IMR-90 (cell line): ENCODE results near the gene VPS25. TPM values are rescaled to one million over a fixed set of nuclear protein-coding genes. Genes with fewer than 3 reads are reported as not detected.

ENCODE experiments used
- ATAC-seq: fragments of 200-7000 bp; cut with Tn5 transposase; 2 replicates; pipeline ENCODE4 v1.9.1; 2020; ENCODE audit warnings: low read depth, mild to moderate bottlenecking, moderate library complexity
- BruUV-seq: library from RNA; stranded (reverse); fragments of 400-500 nt; replicated peaks from 2 replicates; lab custom pipeline; 2021; lab: Mats Ljungman, UMichigan
- CTCF ChIA-PET: fragments of 300-600 bp; formaldehyde crosslinking; extraction: SDS; loops from one replicate; lab custom pipeline; 2021; ENCODE audit warnings: antibody characterized with exemption; lab: Yijun Ruan, JAX
- POLR2A ChIA-PET: fragments of 300-600 bp; sonication (Branson Sonifier 250); formaldehyde crosslinking; loops from one replicate; lab custom pipeline; 2022; ENCODE audit warnings: antibody characterized with exemption; ENCODE audit not compliant: unreplicated experiment; lab: Charles Lee
- DNase-seq: peaks from one replicate; pipeline ENCODE4 v3.0.0; 2013
- H2AFZ ChIP-seq: replicated peaks from 2 replicates; pipeline ENCODE3; 2013; ENCODE audit warnings: low read length, mild to moderate bottlenecking; ENCODE audit not compliant: poor library complexity
- H2AK5ac ChIP-seq: 2 replicates; pipeline ENCODE4 v1.6.1; 2013; ENCODE audit warnings: low read depth, low read length, inconsistent platforms
- H2AK9ac ChIP-seq: replicated peaks from 2 replicates; pipeline ENCODE3; 2013; ENCODE audit warnings: mild to moderate bottlenecking, low read depth, low read length, moderate library complexity; ENCODE audit not compliant: poor library complexity
- H2BK120ac ChIP-seq: 2 replicates; pipeline ENCODE4 v1.6.1; 2013; ENCODE audit warnings: low read depth, low read length, inconsistent platforms
- H2BK15ac ChIP-seq: 3 replicates; pipeline ENCODE4 v1.6.1; 2013; ENCODE audit warnings: low read depth, low read length, inconsistent platforms
- H2BK20ac ChIP-seq: 2 replicates; pipeline ENCODE4 v1.6.1; 2013; ENCODE audit warnings: low read depth, mild to moderate bottlenecking, inconsistent platforms, low read length, moderate library complexity
- H2BK5ac ChIP-seq: 2 replicates; pipeline ENCODE4 v1.6.1; 2013; ENCODE audit warnings: mild to moderate bottlenecking, low read depth, low read length, inconsistent platforms; ENCODE audit not compliant: poor library complexity, severe bottlenecking
- H3K14ac ChIP-seq: replicated peaks from 2 replicates; pipeline ENCODE4 v1.6.1; 2013; ENCODE audit warnings: low read depth, low read length, inconsistent platforms
- H3K18ac ChIP-seq: 2 replicates; pipeline ENCODE4 v1.6.1; 2013; ENCODE audit warnings: low read depth, low read length, control low read depth
- H3K23ac ChIP-seq: 2 replicates; pipeline ENCODE4 v1.6.1; 2013; ENCODE audit warnings: low read depth, low read length, inconsistent platforms
- H3K27ac ChIP-seq: 2 replicates; pipeline ENCODE4 v1.5.1; 2013; ENCODE audit warnings: mild to moderate bottlenecking, control low read depth, low read length; ENCODE audit not compliant: insufficient read depth
- H3K27me3 ChIP-seq: 2 replicates; pipeline ENCODE4 v1.6.1; 2013; ENCODE audit warnings: low read length; ENCODE audit not compliant: control insufficient read depth, insufficient read depth
- H3K36me3 ChIP-seq: 2 replicates; pipeline ENCODE4 v1.6.1; 2013; ENCODE audit warnings: low read length, mixed read lengths; ENCODE audit not compliant: control insufficient read depth, insufficient read depth
- H3K4ac ChIP-seq: 2 replicates; pipeline ENCODE4 v1.6.1; 2013; ENCODE audit warnings: low read depth, low read length, inconsistent platforms
- H3K4me1 ChIP-seq: 2 replicates; pipeline ENCODE4 v1.6.1; 2013; ENCODE audit warnings: low read length, mixed read lengths; ENCODE audit not compliant: control insufficient read depth, insufficient read depth
- H3K4me2 ChIP-seq: 2 replicates; pipeline ENCODE4 v1.6.1; 2013; ENCODE audit warnings: low read depth, mild to moderate bottlenecking, control low read depth, low read length, moderate library complexity
- H3K4me3 ChIP-seq: 2 replicates; pipeline ENCODE4 v1.5.1; 2013; ENCODE audit warnings: low read depth, mild to moderate bottlenecking, control low read depth, low read length, moderate library complexity; ENCODE audit not compliant: insufficient read depth
- H3K56ac ChIP-seq: 2 replicates; pipeline ENCODE4 v1.6.1; 2013; ENCODE audit warnings: low read length, inconsistent platforms; ENCODE audit not compliant: insufficient read depth; ENCODE audit errors: extremely low read depth
- H3K79me1 ChIP-seq, 2 experiments: 2 replicates each; pipeline ENCODE4 v1.6.1; 2013; ENCODE audit warnings: low read length in 2 of 2, inconsistent platforms in 1 of 2, low read depth in 1 of 2
- H3K9ac ChIP-seq: 2 replicates; pipeline ENCODE4 v1.6.1; 2013; ENCODE audit warnings: low read depth, low read length, control low read depth
- H3K9me1 ChIP-seq: 2 replicates; pipeline ENCODE4 v1.6.1; 2013; ENCODE audit warnings: low read length, inconsistent platforms; ENCODE audit not compliant: insufficient read depth
- H3K9me3 ChIP-seq: 2 replicates; pipeline ENCODE4 v1.6.1; 2013; ENCODE audit warnings: low read length; ENCODE audit not compliant: control insufficient read depth, insufficient read depth
- H4K20me1 ChIP-seq: 2 replicates; pipeline ENCODE4 v1.6.1; 2013; ENCODE audit warnings: low read length, inconsistent platforms; ENCODE audit not compliant: insufficient read depth
- H4K5ac ChIP-seq: 2 replicates; pipeline ENCODE4 v1.6.1; 2013; ENCODE audit warnings: mild to moderate bottlenecking, low read depth, low read length, control low read depth
- H4K8ac ChIP-seq, 2 experiments: 2 replicates each; pipeline ENCODE4 v1.6.1; 2013; ENCODE audit warnings: low read depth in 2 of 2, low read length in 2 of 2, control low read depth in 1 of 2, inconsistent platforms in 1 of 2
- H4K91ac ChIP-seq: 2 replicates; pipeline ENCODE4 v1.6.1; 2013; ENCODE audit warnings: low read depth, low read length, inconsistent platforms; ENCODE audit not compliant: insufficient read depth
- BHLHE40 ChIP-seq: fragments of 150-350 bp; IDR thresholded peaks from 2 replicates; pipeline ENCODE4 v1.6.1; 2016; ENCODE audit warnings: mild to moderate bottlenecking, low read depth, low read length
- CHD1 ChIP-seq: IDR thresholded peaks from 2 replicates; pipeline ENCODE4 v1.6.1; 2012; ENCODE audit warnings: low read depth, low read length, improper control_type of control experiment
- MAFK ChIP-seq: IDR thresholded peaks from 2 replicates; pipeline ENCODE4 v1.6.1; 2012; ENCODE audit warnings: low read depth, low read length, improper control_type of control experiment
- MAZ ChIP-seq: IDR thresholded peaks from 2 replicates; pipeline ENCODE4 v1.6.1; 2012; ENCODE audit warnings: low read depth, mild to moderate bottlenecking, low read length, improper control_type of control experiment, moderate library complexity, borderline replicate concordance
- MXI1 ChIP-seq: IDR thresholded peaks from 2 replicates; pipeline ENCODE4 v1.6.1; 2012; ENCODE audit warnings: low read depth, mild to moderate bottlenecking, low read length, moderate library complexity, borderline replicate concordance
- POLR2A ChIP-seq: IDR thresholded peaks from 2 replicates; pipeline ENCODE4 v1.6.1; 2012; ENCODE audit warnings: mild to moderate bottlenecking, low read depth, low read length
- RAD21 ChIP-seq: IDR thresholded peaks from 2 replicates; pipeline ENCODE4 v1.6.1; 2012; ENCODE audit warnings: low read length, improper control_type of control experiment
- RCOR1 ChIP-seq: IDR thresholded peaks from 2 replicates; pipeline ENCODE4 v1.6.1; 2012; ENCODE audit warnings: mild to moderate bottlenecking, low read length, improper control_type of control experiment; ENCODE audit not compliant: insufficient replicate concordance
- RFX5 ChIP-seq: IDR thresholded peaks from 2 replicates; pipeline ENCODE4 v1.8.0; 2012; ENCODE audit warnings: low read depth, mild to moderate bottlenecking, low read length, moderate library complexity
- SMC3 ChIP-seq: fragments of 150-350 bp; IDR thresholded peaks from 2 replicates; pipeline ENCODE4 v1.6.1; 2016; ENCODE audit warnings: low read depth, mild to moderate bottlenecking, antibody characterized with exemption, low read length, moderate library complexity
- WGBS, 2 experiments: methylation state at CpG; one replicate each; pipeline versions ENCODE4 v1.1.5 to v1.1.7; 2013; ENCODE audit warnings: missing lambda C conversion rate in 2 of 2; ENCODE audit not compliant: insufficient read length in 1 of 2; ENCODE audit errors: extremely low coverage in 2 of 2; 5-methylcytosine and 5-hydroxymethylcytosine counted together
- dilution Hi-C: fragments of 300-500 bp; cut with HindIII; formaldehyde crosslinking; loops from one replicate; pipeline ENCODE4 v1.14.3; 2018; ENCODE audit warnings: low sequenced_read_pairs; ENCODE audit not compliant: unreplicated experiment
- in situ Hi-C: fragments of 300-500 bp; cut with MboI; formaldehyde crosslinking; loops from 3 replicates; pipeline ENCODE4 v1.14.3; 2019; ENCODE audit warnings: low sequenced_read_pairs, inconsistent platforms, mixed read lengths
- intact Hi-C: fragments of 100-400 bp; cut with micrococcal nuclease; formaldehyde crosslinking; loops from 2 replicates; pipeline ENCODE4 v1.10.0; 2022
- polyA plus RNA-seq, 3 experiments: library from polyadenylated mRNA; depleted of rRNA; stranded (reverse); fragments of >200 nt; gene quantifications; 2 replicates each; pipeline ENCODE4 v1.2.3, GENCODE V29; 2012; ENCODE audit warnings: low replicate concordance in 1 of 3
- total RNA-seq: library from RNA; depleted of rRNA; stranded (reverse); fragments of >200 nt; gene quantifications from 2 replicates; pipeline ENCODE4 v1.2.3, GENCODE V29; 2012
- TF ChIP-seq, protein P1 (sequence below): conservative IDR thresholded peaks from 2 replicates; pipeline ENCODE4 v1.5.1; 2012; ENCODE audit warnings: mild to moderate bottlenecking, low read depth, low read length, improper control_type of control experiment

The VPS25 gene
- total and polyA plus RNA-seq, 2 of the 4 experiments (the other 2 are of a cell fraction), result 71.3 to 130 TPM

GRCh38 chr17:42798011-42798382 is 24.7 kb downstream of the VPS25 start:
- Histone ChIP-seq H3K4me3 (peak overlapping the region; percentile 64), H3K18ac (peak overlapping the region; percentile 33; the same call in 1 of the 2 replicates), H2BK20ac (no peak overlapping the region), H3K4ac (peak overlapping the region; percentile 96), H3K9me3 (no peaks in the 10 kb centered on the region), H2AFZ (peak overlapping the region; percentile 97), H2AK9ac (peak overlapping the region; percentile 56), H3K4me2 (peak overlapping the region; percentile 98), H2AK5ac (peak overlapping the region; percentile 74; the same call in 1 of the 2 replicates), H3K27me3 (no peaks in the 10 kb centered on the region), H3K56ac (peak overlapping the region; percentile 89), H3K14ac (peak overlapping the region; percentile 98), H3K27ac (peak overlapping the region; percentile 85), H3K9me1 (peaks cover 19% of the 10 kb centered on the region), H2BK5ac (peak overlapping the region; percentile 79), H4K8ac (peak overlapping the region; percentile 45 to 98), H4K20me1 (no peaks in the 10 kb centered on the region), H3K9ac (peak overlapping the region; percentile 93), H3K23ac (peak overlapping the region; percentile 78), H3K79me1 (peaks cover 20 to 39% of the 10 kb centered on the region in 2 experiments), H3K4me1 (peaks cover 7% of the 10 kb centered on the region), H2BK120ac (peak overlapping the region; percentile 82), H2BK15ac (no peak overlapping the region), H3K36me3 (peaks cover 4% of the 10 kb centered on the region; the same call in 1 of the 2 replicates), H4K5ac (peak overlapping the region; percentile 79), H4K91ac (peak overlapping the region; percentile 88)
- ChIA-PET POLR2A (no interaction called here), CTCF (no interaction called here)
- DNase-seq (no peak), ATAC-seq (no peak)
- no peak for TF ChIP-seq MAFK
- TF ChIP-seq RCOR1, result no peak
- TF ChIP-seq BHLHE40, result no peak
- no peak for TF ChIP-seq MXI1
- TF ChIP-seq, protein P1, sequence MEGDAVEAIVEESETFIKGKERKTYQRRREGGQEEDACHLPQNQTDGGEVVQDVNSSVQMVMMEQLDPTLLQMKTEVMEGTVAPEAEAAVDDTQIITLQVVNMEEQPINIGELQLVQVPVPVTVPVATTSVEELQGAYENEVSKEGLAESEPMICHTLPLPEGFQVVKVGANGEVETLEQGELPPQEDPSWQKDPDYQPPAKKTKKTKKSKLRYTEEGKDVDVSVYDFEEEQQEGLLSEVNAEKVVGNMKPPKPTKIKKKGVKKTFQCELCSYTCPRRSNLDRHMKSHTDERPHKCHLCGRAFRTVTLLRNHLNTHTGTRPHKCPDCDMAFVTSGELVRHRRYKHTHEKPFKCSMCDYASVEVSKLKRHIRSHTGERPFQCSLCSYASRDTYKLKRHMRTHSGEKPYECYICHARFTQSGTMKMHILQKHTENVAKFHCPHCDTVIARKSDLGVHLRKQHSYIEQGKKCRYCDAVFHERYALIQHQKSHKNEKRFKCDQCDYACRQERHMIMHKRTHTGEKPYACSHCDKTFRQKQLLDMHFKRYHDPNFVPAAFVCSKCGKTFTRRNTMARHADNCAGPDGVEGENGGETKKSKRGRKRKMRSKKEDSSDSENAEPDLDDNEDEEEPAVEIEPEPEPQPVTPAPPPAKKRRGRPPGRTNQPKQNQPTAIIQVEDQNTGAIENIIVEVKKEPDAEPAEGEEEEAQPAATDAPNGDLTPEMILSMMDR, result no peak
- TF ChIP-seq SMC3, result no peak
- TF ChIP-seq RAD21, result no peak
- TF ChIP-seq CHD1, result no peak
- TF ChIP-seq POLR2A, result no peak
- TF ChIP-seq MAZ, result no peak
- TF ChIP-seq RFX5, result no peak
- WGBS, 2 experiments, result no CpG with 5 or more reads among the region's 10 CpGs
- intact Hi-C loops (no loop called here), dilution Hi-C loops (no loop called here), in situ Hi-C loops (no loop called here)
- BruUV-seq, result TSS peak; percentile 95
